NT2/D1 (cell line): ENCODE data around the gene ELAVL2.

ENCODE experiments used
- SUZ12 ChIP-seq: IDR thresholded peaks from 2 replicates; pipeline ENCODE4 v1.6.1; 2011; ENCODE audit not compliant: insufficient read length, insufficient read depth; ENCODE audit errors: extremely low read depth
- YY1 ChIP-seq: IDR thresholded peaks from 2 replicates; pipeline ENCODE4 v1.6.1; 2011; ENCODE audit not compliant: insufficient read length, insufficient read depth
- ZNF274 ChIP-seq: IDR thresholded peaks from 2 replicates; pipeline ENCODE4 v1.6.1; 2011; ENCODE audit warnings: mild to moderate bottlenecking, low read depth, low read length

- TF ChIP-seq ZNF274 (no peak), SUZ12 (peak; percentile 89), YY1 (no peak)
Observed at GRCh38 chr9:23822261-23823169, 3.5 kb downstream of the ELAVL2 start.
